DMS79 (cell line): ENCODE results near the gene PNRC2.
"Not testable (repeated sequence)": the region's sequence is repeated elsewhere in the genome, so short reads cannot be mapped to it uniquely, and the experiment has no call there.

Source experiments
- DNase-seq: peaks from one replicate; lab custom pipeline; 2025; lab: John Stamatoyannopoulos, UW

Gene PNRC2

DNA sequence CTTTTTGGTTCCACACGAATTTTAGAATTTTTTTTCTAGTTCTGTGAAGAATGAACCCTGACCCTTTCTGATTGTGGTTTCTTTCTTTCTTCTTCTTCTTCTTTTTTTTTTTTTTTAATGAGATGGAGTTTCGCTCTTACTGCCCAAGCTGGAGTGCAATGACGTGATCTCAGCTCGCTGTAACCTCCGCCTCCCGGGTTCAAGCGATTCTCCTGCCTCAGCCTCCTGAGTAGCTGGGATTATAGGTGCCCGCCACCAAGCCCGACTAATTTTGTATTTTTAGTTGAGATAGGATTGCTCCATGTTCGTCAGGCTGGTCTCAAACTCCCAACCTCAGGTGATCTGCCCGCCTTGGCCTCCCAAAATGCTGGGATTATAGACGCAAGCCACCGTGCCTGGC is 32.4 kb downstream of the PNRC2 start:
- not testable (repeated sequence) for DNase-seq

DNA sequence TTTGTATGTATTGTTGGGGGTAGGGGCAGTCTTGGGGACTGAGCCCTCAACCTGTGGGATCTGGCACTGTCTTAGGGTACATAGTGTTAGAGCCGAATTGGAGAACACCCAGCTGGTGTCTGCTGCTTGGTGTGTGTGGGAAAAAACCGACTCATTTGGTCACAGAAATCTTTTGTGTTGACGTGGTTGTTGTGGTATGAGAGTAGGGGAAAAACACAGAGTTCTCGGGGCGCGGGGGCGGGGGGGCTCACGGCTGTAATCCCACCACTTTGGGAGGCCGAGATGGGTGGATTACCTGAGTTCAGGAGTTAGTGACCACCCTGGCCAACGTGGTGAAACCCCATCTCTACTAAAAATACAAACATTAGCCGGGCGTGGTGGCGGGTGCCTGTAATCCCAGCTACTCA is 35.8 kb downstream of the PNRC2 start:
- DNase-seq: no peak

DNA sequence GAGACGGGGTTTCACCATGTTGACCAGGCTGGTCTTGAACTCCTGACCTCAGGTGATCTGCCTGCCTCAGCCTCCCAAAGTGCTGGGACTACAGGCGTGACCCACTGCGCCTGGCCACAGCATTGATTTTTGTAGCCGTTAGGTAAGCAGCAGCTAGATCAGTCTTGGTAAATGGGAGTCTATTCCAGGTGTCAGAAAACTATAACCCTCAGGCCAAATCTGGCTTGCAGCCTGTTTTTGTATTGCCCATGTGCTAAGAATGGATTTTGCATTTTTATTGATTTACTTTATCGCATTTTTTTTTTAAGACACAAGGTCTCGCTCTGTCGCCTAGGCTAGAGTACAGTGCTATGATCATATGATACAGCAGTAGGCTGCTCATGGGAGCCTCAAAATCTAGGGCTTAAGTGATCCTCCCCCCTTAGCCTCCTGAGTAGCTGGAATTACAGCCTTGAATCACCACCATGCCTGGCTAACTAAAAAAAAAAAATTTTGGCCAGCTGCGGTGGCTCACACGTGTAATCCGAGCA is 37.1 kb downstream of the PNRC2 start:
- DNase-seq: no peak

DNA sequence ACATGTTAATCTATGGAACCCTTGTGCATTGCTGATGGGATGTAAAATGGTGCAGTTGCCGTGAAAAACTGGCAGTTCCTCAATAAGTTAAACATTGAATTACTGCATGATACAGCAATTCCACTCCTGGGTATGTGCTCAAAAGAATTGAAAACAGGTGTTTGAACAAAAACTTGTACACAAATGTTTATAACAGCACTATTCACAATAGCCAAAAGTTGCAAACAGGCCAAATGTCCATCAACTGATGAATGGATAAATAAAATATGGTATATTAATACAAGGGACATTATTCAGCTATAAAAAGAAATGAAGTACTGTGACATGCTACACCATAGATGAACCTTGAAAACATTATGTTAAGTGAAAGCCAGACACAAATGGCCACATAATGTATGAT is 38.2 kb downstream of the PNRC2 start:
- DNase-seq: no peak

DNA sequence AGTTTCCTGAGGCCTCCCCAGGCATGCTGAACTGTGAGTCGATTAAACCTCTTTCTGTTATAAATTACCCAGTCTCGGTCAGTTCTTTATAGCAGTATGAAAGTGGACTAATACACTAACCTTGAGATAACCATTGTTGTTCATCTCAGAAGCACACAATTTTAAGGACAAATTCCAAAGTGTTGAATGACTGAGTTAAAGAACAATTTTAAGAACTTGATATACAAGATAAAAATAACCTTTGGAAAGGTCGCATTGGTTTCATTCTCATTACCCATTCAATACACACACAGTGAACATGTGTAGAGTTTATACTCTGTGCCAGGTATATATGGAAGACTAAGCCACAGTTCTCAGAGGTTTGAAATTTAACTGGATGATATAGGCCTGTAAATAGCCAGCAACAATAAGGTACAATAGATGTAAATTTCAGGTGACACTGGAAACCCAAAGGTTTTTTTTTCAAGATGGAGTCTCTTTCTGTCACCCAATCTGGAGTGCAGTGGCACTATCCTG is 39.6 kb downstream of the PNRC2 start:
- no peak for DNase-seq

DNA sequence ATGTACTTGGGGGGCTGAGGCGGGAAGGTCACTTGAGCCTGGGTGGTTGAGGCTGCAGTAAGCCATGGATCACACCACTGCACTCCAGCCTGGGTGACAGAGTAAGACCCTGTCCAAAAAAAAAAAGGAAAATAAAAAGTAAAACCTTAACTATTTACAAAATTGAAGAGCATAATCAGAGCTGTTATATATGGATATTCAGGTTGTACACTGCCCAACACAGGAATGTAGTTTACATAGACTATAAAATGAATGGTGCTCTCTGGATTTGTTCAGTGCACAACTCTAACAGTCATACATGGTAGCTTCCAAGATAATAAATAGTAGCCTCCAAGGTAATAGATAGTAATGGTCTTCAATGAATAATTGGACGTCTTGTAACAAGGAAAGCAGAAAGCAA is 43.1 kb downstream of the PNRC2 start:
- DNase-seq: no peak

DNA sequence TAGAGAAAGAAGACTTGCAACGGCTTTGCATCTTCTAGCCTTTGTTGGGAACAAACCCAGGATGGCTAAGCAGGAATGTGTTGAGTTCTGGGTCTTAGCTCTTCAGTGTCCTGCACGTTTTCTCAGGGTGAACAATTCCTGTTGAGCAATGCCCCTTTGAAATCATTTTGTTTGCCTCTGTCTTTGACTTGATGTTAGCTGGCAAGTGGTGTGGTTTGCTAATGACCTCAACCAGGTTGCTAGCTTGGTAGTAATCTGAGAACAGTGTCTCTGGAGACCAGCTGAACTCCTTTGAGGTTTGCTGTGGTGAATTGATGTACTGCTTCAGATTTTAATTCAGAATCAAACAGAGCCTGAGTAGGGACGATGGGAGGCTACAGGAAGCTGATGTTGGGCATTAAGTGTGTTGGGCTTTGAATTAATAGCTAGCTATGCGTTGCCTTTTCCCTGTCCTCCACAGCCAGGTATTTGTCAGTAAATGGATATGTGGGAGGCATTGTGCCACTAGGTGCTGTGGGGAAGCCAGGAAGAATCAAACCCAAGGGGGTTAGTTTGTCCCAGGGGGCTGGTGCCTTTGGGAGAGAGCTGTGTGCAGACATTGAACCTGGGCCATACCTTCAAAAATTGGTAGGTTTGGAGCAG is 43.8 kb downstream of the PNRC2 start:
- DNase-seq: peak; percentile 86

DNA sequence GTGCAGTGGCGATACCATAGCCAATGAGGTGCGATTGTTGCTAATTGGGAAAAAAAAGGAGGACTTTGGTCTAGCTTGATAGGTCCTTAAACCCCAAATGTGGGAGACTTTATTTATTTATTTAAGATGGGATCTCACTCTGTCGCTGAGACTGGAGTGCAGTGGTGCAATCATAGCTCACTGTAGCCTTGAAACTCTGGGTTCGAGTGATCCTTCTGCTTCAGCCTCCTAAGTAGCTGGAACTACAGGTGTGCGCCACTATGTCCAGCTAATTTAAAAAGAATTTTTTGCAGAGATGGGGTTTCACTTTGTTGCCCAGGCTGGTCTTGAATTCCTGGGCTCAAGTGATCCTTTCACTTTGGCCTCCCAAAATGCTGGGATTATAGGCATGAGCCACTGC is 44.5 kb downstream of the PNRC2 start:
- no peak for DNase-seq

DNA sequence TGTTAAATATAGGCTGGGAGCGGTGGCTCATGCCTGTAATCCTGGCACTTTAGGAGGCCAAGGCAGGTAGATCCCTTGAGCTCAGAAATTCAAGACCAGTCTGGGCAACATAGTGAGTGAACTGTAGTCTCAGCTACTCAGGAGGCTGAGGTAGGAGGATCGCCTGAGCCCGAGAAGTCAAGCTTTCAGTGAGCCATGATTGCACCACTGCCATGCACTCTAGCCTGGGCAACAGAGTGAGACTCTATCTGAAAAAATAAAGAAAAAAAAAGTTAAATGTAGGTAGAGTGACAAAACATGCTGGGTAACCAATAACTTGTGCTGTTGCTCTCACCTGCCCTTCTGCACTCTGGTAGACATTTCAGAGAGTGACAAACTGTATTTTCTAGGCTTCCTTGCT is 45.5 kb downstream of the PNRC2 start:
- no peak for DNase-seq

DNA sequence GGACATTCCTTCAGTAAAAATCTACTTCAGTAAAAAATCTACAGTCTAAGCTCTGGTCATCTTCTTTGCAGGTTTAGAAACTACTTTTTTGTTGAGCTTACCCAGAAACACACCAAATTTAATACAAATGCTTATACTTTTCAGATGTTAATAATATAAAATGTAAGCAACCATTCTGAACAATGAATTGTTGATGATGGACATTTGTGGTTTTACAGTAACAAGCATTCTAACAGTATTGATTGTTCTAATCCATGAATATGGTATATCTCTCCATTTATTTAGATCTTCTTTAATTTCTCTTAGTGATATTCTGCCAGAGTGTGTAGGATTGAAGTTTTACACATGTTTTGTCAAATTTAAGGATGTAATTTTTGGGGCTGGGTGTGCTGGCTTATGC is 47.5 kb downstream of the PNRC2 start:
- DNase-seq: no peak

DNA sequence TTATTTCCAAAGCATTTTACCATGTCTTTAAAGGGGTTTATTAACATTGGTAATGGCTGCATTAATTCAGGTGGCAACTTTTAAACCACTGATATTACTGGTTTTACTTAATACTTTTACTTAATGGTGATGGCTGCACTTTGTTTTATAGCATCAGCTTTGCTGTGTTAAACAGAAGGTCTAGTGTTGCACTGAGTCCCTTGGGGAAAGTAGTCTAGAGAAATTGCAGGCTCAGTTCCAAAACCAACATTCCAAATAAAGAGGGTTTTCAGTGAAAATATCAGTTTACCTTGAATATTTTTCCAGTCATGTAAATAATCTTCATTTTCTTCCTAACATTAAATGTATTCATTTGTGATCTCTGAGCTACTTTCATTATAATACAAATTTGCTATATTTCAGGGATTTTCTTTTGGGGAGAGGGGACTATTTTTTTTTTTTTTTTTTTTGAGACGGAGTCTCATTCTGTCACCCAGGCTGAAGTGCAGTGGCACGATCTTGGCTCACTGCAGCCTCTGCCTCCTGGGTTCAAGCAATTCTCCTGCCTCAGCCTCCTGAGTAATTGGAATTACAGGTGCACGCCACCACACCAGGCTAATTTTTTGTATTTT is 49.1 kb downstream of the PNRC2 start:
- DNase-seq: not testable (repeated sequence)

DNA sequence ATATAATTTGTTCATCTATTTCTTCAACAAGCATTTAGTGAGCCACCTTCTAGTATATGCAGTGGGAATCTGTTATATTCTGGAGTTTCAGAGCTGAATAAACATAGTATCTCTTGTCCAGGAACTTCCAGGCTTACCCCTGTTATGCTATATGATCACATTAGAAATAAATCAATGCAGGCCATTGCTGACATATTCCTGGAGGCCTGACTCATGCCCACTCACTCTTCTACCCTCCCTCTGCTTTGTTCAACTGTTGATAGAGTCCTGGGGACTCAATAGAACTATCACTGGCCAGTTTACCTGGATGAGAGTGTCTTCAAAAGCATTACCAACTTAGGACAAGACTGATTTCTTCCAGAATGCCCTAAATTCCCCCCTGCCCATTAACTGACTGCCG is 49.8 kb downstream of the PNRC2 start:
- DNase-seq: no peak

DNA sequence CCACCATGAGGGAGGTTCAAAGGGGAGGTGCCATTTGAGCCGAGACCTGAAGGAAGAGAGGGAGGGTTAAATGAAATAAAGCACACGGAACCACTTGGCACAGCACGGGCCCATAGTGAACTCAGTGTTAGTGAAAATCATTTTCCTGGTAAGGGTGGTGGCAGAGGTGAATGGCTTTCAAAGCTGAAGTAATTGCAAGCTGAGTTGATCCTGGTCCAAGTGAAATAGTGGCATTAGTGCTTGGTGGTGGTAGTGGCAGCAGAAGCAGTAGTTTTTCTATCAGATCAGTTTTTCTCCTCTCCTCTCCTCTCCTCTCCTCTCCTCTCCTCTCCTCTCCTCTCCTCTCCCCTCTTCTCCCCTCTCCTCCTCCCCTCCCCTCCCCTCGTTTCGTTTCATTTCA is 51.0 kb downstream of the PNRC2 start:
- DNase-seq: no peak

DNA sequence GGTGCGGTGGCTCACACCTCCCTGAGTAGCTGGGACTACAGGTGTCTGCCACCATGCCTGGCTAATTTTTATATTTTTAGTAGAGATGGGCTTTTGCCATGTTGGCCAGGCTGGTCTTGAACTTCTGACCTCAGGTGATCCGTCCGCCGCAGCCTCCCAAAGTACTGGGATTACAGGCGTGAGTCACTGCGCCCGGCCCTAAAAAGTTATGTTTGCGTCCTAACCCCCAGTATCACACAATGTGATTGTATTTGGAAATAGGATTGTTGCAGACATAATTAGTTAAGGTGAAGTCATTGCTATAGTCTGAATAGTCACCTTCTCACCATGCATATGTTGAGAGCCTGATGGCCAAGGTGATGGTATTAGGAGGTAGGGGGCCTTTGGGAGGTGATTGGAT is 53.2 kb downstream of the PNRC2 start:
- not testable (repeated sequence) for DNase-seq
